D721Med (cell line): Measurements from ENCODE around the gene ALOX12.
"Not testable (repeated sequence)": the region's sequence is repeated elsewhere in the genome, so short reads cannot be mapped to it uniquely, and the experiment has no call there.

Experiments
- DNase-seq: peaks from one replicate; pipeline ENCODE4 v3.0.0; 2011; ENCODE audit warnings: low spot score; ENCODE audit not compliant: insufficient read length
- FAIRE-seq: peaks from 2 replicates; lab custom pipeline; 2011; peaks lifted over from hg19 to GRCh38; lab: Jason Lieb, UNC
- TF ChIP-seq, protein P1 (sequence below): IDR thresholded peaks from 2 replicates; pipeline ENCODE4 v1.5.1; 2012; ENCODE audit warnings: mild to moderate bottlenecking, control low read depth; ENCODE audit not compliant: insufficient read depth; ENCODE audit errors: missing control alignments

The ALOX12 gene, protein sequence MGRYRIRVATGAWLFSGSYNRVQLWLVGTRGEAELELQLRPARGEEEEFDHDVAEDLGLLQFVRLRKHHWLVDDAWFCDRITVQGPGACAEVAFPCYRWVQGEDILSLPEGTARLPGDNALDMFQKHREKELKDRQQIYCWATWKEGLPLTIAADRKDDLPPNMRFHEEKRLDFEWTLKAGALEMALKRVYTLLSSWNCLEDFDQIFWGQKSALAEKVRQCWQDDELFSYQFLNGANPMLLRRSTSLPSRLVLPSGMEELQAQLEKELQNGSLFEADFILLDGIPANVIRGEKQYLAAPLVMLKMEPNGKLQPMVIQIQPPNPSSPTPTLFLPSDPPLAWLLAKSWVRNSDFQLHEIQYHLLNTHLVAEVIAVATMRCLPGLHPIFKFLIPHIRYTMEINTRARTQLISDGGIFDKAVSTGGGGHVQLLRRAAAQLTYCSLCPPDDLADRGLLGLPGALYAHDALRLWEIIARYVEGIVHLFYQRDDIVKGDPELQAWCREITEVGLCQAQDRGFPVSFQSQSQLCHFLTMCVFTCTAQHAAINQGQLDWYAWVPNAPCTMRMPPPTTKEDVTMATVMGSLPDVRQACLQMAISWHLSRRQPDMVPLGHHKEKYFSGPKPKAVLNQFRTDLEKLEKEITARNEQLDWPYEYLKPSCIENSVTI

DNA sequence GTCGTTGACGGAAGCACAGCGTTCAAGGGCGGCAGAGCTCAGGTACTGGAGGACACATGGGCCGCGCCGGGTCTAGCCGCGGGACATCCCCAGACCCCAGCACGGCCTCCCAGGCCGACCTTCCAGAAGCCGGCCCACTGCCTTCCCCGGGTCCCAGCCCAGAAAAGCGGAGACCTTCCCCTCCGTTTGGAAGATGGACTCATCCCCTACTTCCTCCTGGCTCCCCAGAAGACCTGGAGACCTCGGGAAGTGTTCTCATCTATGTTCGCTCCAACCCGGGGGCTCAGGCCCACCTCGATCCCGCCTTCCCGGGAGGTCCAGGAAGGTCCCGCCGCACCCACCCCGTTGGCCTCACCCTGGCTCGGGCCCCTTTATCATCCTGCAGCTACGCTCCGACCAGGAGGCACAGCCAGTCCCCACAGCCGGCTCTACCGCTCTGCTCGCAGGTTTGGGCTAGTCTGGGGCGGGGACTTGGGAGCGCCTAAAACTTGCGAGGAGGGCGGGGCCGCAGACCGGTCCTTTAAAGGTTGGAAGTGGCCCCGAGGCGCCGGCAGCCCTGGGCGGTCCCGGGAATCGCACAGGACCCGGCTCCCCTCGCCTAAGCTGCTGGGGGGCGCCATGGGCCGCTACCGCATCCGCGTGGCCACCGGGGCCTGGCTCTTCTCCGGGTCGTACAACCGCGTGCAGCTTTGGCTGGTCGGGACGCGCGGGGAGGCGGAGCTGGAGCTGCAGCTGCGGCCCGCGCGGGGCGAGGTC is at the start of gene ALOX12:
Gene ALOX12, plus strand, starts transcription at position 550 of the 756 bp plus-strand sequence. Its CDS starts 69 bp downstream, at position 619.
- TF ChIP-seq, protein P1, sequence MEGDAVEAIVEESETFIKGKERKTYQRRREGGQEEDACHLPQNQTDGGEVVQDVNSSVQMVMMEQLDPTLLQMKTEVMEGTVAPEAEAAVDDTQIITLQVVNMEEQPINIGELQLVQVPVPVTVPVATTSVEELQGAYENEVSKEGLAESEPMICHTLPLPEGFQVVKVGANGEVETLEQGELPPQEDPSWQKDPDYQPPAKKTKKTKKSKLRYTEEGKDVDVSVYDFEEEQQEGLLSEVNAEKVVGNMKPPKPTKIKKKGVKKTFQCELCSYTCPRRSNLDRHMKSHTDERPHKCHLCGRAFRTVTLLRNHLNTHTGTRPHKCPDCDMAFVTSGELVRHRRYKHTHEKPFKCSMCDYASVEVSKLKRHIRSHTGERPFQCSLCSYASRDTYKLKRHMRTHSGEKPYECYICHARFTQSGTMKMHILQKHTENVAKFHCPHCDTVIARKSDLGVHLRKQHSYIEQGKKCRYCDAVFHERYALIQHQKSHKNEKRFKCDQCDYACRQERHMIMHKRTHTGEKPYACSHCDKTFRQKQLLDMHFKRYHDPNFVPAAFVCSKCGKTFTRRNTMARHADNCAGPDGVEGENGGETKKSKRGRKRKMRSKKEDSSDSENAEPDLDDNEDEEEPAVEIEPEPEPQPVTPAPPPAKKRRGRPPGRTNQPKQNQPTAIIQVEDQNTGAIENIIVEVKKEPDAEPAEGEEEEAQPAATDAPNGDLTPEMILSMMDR = no peak
- FAIRE-seq = no peak
- no peak for DNase-seq

DNA sequence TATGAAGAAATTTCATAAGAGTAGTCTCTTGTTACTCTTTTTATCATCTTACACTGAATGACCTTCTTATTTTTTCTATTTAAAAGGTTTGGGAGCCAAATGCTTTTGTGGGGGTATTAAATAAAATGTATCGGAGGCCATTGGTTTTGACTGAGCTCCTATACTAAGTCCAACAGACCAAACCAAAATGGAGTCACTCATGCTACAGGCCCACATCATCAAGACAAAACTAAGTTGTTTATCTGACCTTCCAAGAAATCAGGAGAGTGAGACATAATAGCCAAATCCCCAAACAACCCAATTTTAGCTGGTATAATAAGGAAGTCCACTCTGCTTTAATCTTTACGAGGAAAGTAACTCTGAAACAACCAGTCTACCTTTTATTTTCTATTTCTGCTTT is 48.1 kb upstream of the ALOX12 start:
- TF ChIP-seq, protein P1 = no peak
- no peak for FAIRE-seq
- DNase-seq = no peak

DNA sequence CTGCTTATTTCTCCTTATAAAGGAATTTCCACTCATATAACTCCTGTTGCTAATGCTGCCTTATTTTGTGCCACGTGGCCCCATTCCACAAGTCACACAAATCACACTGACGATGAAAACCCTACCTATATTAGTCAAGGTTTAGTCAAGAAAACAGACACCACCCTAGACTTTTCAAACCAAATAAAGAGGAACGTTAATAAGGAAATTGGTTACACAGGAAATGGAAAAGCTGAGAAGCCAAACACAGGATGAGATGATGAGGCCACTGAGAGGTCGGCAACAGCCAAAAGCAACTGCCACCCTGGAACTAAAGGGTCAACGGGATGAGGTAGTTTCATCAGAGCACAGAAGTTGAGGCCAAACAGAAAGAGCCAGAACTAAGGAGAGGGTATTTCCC is 47.3 kb upstream of the ALOX12 start:
- TF ChIP-seq, protein P1 = no peak
- DNase-seq (no peak), FAIRE-seq (no peak)

DNA sequence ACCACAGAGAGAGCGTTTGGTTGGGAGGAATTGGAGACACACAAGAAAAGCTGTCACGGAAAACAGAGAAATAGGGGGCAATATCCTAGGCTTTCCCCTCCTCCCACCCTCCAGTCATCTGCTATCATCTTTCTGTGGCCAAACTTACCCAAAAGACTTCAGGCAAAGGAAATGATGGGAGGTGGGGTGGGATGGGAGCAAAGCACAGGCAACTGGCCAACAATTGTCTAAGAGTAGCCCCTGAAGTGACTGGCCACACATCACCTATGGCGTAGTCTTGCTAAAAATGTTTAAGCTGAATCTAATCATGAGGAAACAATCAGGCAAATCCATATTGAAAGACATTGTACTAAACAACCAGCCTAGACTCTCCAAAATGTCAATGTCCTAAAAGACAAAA is 46.9 kb upstream of the ALOX12 start:
- DNase-seq = no peak
- FAIRE-seq = no peak

DNA sequence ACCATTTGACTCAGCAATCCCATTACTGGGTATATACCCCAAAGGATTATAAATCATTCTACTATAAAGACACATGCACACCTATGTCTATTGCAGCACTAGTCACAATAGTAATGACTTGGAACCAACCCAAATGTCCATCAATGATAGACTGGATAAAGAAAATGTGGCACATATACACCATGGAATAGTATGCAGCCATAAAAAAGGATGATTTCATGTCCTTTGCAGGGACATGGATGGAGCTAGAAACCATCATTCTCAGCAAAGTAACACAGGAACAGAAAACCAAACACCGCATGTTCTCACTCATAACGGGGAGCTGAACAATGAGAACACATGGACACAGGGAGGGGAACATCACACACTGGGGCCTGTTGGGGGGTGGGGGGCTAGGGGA is 44.9 kb upstream of the ALOX12 start:
- FAIRE-seq, DNase-seq: not testable (repeated sequence)

More for the DNA sequence above, 46.9 kb upstream of the ALOX12 start:
- TF ChIP-seq, protein P1 = no peak

DNA sequence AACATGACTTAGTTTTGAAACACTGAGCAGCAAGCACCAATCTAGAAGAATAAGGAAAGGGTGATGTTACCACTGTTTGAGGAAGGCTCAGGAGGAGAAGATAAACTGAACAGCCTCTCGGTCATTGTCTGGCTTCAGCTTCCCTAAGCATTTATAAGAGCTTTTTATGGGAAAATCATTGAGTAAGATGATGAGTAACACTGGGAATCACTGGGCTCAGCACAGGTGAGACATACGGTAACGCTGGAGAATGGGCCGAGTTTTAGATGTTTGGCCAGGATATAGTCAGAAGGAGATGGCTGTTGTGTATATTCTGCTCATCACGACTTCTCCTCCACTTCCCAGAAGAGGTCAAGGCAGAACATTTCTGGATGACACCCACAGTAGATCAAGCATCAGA is 42.2 kb upstream of the ALOX12 start:
- TF ChIP-seq, protein P1 = no peak
- no peak for FAIRE-seq
- DNase-seq = no peak

DNA sequence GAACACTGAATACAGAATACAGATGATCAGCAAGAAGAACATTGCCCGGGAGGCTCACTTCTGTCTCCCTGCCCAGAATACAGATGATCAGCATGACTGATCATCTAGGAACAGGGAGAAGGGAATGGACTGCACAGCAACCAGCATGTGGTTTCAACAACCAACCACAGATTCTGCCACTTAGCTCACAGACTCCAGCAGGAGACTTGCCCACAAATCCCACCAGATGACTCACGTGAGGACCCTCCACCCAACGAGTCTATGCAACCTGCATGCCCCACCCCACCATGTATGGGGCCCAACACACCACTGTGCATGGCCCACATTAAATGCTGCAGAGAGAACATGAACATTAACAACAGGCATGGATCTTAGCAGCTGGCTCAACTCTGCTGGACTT is 36.1 kb upstream of the ALOX12 start:
- TF ChIP-seq, protein P1 = no peak
- FAIRE-seq = no peak
- DNase-seq = no peak
